Measurements from ENCODE around the gene OGFOD3.

GRCh38 chr17:82357394-82357793 lies 61.0 kb downstream of the OGFOD3 start:
- no peak for TF ChIP-seq CTCF (conservative IDR thresholded peaks at IDR 0.05; ENCODE audit: low read depth, low read length)
- TF ChIP-seq EZH2 (IDR thresholded peaks at IDR 0.05; ENCODE audit: borderline replicate concordance, low read depth, low read length, poor library complexity, severe bottlenecking), result no peak

All from A673 (cell line).